GM19035 (cell line): ENCODE data around the gene MRTFA.

Source experiments
- ATAC-seq: cut with Tn5 transposase; IDR thresholded peaks from one replicate; pipeline ENCODE4 v1.9.1; 2021; ENCODE audit not compliant: unreplicated experiment

The MRTFA gene

DNA sequence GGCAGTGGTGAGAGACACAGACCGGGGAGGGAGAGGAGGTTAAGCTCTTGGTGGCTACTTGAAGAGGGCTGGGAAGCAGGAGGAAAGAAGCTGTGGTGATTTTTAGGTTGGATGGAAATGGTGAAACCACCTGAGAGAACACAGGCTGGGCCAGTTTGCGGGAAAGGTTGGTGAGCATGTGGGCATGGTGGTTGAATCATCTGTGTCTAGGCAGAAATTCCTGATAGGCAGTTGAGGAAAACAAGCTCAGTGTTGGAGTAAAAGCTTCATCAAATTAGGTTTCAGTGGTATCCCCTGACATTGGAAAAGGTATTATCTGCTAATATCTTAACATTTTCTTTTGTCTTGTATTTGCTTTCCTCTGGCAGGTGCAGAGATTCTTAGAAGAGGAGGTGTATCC is 270.5 kb downstream of the MRTFA start:
- no peak for ATAC-seq

DNA sequence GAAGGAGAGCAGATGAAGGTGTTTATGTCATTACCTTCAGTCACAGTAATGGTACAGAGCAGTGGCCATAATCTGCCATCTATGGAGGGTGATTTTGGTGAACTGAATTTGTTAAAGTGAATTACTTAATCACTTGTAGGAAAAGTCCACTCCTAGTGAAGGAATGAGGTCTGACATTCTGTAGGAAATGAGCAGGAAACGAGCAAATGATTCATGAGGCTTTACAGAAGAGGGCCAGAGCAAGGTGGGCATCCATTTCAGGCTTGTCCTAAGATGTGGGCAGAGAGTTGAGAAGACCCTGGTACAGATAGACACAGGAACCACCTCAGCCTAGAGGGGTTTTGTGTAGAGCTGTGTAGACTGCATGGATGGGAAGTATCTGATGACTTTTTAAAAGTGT is 272.1 kb downstream of the MRTFA start:
- ATAC-seq: no peak

DNA sequence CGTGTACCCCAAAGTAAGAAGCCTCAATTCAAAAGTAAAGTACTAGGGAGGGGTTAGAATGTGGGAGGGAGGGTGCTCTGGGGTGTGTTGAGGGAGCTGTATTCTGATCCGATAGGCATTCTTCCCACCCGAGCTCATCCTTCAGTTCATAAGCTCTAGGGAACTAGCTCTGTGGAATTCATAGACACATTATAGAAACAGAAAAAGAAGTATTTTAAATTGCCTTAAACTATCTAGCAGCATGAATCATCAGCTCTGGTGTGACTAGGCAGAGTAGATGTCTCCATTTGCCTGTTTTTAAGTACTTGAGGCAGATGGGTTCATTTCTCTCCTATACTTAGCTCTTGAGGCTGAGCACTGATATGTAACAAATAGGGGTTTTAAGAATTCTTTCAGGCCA is 273.5 kb downstream of the MRTFA start:
- no peak for ATAC-seq

DNA sequence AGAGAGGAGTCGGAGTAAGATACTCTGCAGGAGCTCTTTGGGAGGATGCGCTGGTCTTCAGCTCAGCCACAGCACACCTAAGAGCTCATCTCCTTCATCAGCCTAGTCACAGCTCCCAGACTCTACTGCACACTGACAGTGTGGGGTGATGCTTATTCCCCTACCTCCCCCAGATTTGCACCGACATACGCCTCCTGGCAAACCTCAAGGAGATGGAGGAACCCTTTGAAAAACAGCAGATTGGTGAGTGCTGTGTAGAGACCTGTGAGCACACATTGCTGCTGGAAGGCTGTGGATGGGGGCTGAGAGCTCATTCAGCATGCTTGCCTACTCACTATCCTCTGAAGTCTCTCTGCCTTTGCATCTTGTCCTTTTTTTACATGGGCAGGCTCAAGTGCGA is 275.4 kb downstream of the MRTFA start:
- no peak for ATAC-seq
